ENCODE data around the gene CD74. TPM values are rescaled to one million over a fixed set of nuclear protein-coding genes. Genes with fewer than 3 reads are reported as not detected.

CD74 gene
- total RNA-seq, 6 donors from 2014 or later: 957 to 4,783 (median 3,180) TPM

DNA sequence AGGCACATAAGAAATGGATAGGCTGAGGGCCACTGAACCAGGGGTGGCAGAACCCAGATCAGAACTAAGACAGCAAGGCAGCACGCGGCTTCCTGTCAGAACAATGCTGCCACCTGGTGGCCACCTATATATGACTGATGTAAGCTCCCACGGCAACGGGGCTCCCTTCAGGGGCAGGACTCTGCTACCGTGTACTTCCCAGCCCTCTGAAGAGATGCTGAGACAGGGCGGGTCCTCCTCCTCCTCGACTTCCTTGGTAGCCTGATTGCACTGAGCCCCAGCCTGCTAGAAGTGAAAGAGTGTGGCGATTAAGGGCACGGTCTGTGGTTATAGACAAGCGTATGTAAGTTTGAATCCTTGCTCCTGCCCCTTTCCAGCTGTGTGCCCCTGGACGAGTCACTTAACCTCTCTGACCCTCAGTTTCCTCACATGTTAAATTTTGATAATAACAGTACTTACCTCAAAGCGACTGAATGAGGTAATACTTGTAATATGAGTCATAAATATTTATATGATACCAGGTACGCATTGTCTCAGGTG is 23.5 kb upstream of the CD74 start:
- H3K36me3 ChIP-seq: peaks cover 0 to 2% (median 0%) of the 10 kb centered on the region in 4 donors
- H3K9me3 ChIP-seq: no peaks in the 10 kb centered on the region
- no peaks in the 10 kb centered on the region for H3K27me3 ChIP-seq
- WGBS, 2 donors: 18 to 22% methylated on average over 13 of the region's 13 CpGs
- peaks cover 0 to 12% (median 5%) of the 10 kb centered on the region in 4 donors for H3K4me1 ChIP-seq
- H3K27ac ChIP-seq: no peak overlapping the region
- peak; percentile 93 to 95 for ATAC-seq (ENCODE audit: low FRiP score in 2 of 2)
- H3K4me3 ChIP-seq: no peak overlapping the region
- peak in 1 of 2 donors; percentile 96 for DNase-seq
- TF ChIP-seq, protein P1, sequence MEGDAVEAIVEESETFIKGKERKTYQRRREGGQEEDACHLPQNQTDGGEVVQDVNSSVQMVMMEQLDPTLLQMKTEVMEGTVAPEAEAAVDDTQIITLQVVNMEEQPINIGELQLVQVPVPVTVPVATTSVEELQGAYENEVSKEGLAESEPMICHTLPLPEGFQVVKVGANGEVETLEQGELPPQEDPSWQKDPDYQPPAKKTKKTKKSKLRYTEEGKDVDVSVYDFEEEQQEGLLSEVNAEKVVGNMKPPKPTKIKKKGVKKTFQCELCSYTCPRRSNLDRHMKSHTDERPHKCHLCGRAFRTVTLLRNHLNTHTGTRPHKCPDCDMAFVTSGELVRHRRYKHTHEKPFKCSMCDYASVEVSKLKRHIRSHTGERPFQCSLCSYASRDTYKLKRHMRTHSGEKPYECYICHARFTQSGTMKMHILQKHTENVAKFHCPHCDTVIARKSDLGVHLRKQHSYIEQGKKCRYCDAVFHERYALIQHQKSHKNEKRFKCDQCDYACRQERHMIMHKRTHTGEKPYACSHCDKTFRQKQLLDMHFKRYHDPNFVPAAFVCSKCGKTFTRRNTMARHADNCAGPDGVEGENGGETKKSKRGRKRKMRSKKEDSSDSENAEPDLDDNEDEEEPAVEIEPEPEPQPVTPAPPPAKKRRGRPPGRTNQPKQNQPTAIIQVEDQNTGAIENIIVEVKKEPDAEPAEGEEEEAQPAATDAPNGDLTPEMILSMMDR (IDR thresholded peaks at IDR 0.05): peak; percentile 63 to 91 (median 88)
- no peak for TF ChIP-seq POLR2A (IDR thresholded peaks at IDR 0.05)

GRCh38 chr5:150434464-150434863 is 21.8 kb upstream of the CD74 start:
- 70 to 76% methylated on average over 6 of the region's 6 CpGs for WGBS, 2 donors

GRCh38 chr5:150431574-150431973 is 18.9 kb upstream of the CD74 start:
- H3K4me3 ChIP-seq: no peak overlapping the region
- H3K9me3 ChIP-seq: no peaks in the 10 kb centered on the region
- ATAC-seq (ENCODE audit: low FRiP score in 2 of 2): no peak
- no peaks in the 10 kb centered on the region for H3K36me3 ChIP-seq
- WGBS, 2 donors: 53 to 60% methylated on average over 3 to 4 of the region's 4 CpGs
- TF ChIP-seq, protein P1 (IDR thresholded peaks at IDR 0.05): no peak
- no peak for TF ChIP-seq POLR2AphosphoS5 (IDR thresholded peaks at IDR 0.05)
- TF ChIP-seq EP300 (IDR thresholded peaks at IDR 0.05): no peak
- no peak for TF ChIP-seq POLR2A (IDR thresholded peaks at IDR 0.05)
- peak overlapping the region in 2 of 4 donors; percentile 64 to 67 for H3K27ac ChIP-seq
- no peak for DNase-seq
- no peaks in the 10 kb centered on the region for H3K27me3 ChIP-seq
- H3K4me1 ChIP-seq: peaks cover 7 to 15% (median 12%) of the 10 kb centered on the region in 4 donors

More at GRCh38 chr5:150434464-150434863, 21.8 kb upstream of the CD74 start:
- no peak overlapping the region for H3K4me3 ChIP-seq
- no peak for DNase-seq
- TF ChIP-seq, protein P1 (IDR thresholded peaks at IDR 0.05): no peak
- TF ChIP-seq POLR2A (IDR thresholded peaks at IDR 0.05) (no peak), POLR2AphosphoS5 (IDR thresholded peaks at IDR 0.05) (no peak), EP300 (IDR thresholded peaks at IDR 0.05) (no peak)
- H3K4me1 ChIP-seq: peaks cover 0 to 14% (median 5%) of the 10 kb centered on the region in 4 donors
- H3K27ac ChIP-seq: no peak overlapping the region
- no peaks in the 10 kb centered on the region for H3K27me3 ChIP-seq
- H3K9me3 ChIP-seq: no peaks in the 10 kb centered on the region
- no peaks in the 10 kb centered on the region for H3K36me3 ChIP-seq
- ATAC-seq (ENCODE audit: low FRiP score in 2 of 2): no peak

- ATAC-seq (ENCODE audit: low FRiP score in 2 of 2) (no peak), DNase-seq (peak in 1 of 2 donors; percentile 42)
- Histone ChIP-seq H3K27me3 (no peaks in the 10 kb centered on the region), H3K9me3 (no peaks in the 10 kb centered on the region), H3K27ac (peak overlapping the region in 2 of 4 donors; percentile 64 to 67), H3K36me3 (no peaks in the 10 kb centered on the region), H3K4me3 (no peak overlapping the region), H3K4me1 (peaks cover 7 to 11% (median 11%) of the 10 kb centered on the region in 4 donors)
- TF ChIP-seq EP300 (IDR thresholded peaks at IDR 0.05) (no peak), POLR2A (IDR thresholded peaks at IDR 0.05) (no peak), POLR2AphosphoS5 (IDR thresholded peaks at IDR 0.05) (no peak)
- TF ChIP-seq, protein P1 (IDR thresholded peaks at IDR 0.05): no peak
- WGBS, 2 donors: 88 to 92% methylated on average over 18 of the region's 18 CpGs
Measured at GRCh38 chr5:150431048-150431447, 18.3 kb upstream of the CD74 start.

DNA sequence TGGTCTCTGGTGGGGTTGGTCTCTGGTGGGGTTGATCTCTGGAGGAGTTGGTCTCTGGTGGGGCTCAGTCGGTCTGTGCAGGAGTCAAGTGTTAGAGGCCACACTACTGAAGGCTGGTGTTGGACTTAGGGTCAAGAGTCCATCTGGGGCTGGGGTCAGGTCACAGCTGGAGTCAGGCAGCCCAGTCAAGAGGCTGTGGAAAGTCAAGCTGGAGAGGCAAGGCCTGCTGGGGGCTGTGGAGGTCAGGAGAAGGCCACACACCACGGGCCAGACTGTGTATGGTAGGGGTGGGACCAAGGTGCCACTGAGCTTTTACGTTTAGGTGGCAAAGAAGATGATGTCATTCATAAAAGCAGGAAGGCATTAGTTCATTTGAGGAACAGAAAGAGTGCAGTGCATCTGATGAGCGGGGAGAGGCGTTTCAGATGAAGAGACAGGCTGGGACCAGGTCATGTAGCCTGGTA is 16.7 kb upstream of the CD74 start:
- H3K4me1 ChIP-seq: peaks cover 7 to 8% (median 8%) of the 10 kb centered on the region in 4 donors
- no peaks in the 10 kb centered on the region for H3K36me3 ChIP-seq
- WGBS, 2 donors: 78 to 90% methylated on average over 4 to 5 of the region's 5 CpGs
- H3K9me3 ChIP-seq: no peaks in the 10 kb centered on the region
- H3K27ac ChIP-seq: peak overlapping the region in 1 of 4 donors; percentile 3
- peak in 1 of 2 donors; percentile 6 for ATAC-seq (ENCODE audit: low FRiP score in 2 of 2)
- TF ChIP-seq, protein P1 (IDR thresholded peaks at IDR 0.05): no peak
- TF ChIP-seq POLR2A (IDR thresholded peaks at IDR 0.05) (no peak), POLR2AphosphoS5 (IDR thresholded peaks at IDR 0.05) (no peak)
- DNase-seq: no peak
- H3K27me3 ChIP-seq: no peaks in the 10 kb centered on the region
- no peak overlapping the region for H3K4me3 ChIP-seq
